RCC 7860 (cell line): ENCODE results near the gene CAMP.
"Not testable (repeated sequence)": the region's sequence is repeated elsewhere in the genome, so short reads cannot be mapped to it uniquely, and the experiment has no call there.

Source experiments
- DNase-seq: peaks from one replicate; pipeline ENCODE4 v3.0.0-alpha.2; 2015; ENCODE audit warnings: low spot score
- FAIRE-seq: peaks from 2 replicates; lab custom pipeline; 2012; peaks lifted over from hg19 to GRCh38; lab: Jason Lieb, UNC

CAMP gene, protein sequence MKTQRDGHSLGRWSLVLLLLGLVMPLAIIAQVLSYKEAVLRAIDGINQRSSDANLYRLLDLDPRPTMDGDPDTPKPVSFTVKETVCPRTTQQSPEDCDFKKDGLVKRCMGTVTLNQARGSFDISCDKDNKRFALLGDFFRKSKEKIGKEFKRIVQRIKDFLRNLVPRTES

GRCh38 chr3:48222616-48223513, at the start of gene CAMP:
TSS of gene CAMP (plus strand) at chr3:48223495. CDS start at chr3:48223512, 17 bp downstream.
- DNase-seq (no peak), FAIRE-seq (no peak)

DNA sequence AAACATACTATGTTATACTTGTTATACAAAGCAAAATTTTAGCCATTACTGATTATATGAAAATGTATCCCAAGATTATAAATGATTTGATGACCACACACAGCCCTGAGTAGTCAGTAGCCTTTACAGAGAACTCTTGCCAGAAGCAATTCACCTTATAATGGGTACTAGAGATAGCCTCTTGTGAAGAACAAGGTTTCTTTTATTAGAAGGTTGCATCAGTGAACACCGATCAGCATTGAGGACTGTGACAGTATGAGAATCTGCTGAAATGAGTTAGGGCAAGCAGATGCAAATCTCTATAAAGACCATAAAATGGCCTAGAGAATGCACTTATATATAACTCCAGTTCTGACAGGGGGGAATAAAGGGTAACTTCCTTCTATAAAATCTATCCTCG, 45.2 kb upstream of the CAMP start:
- FAIRE-seq (no peak), DNase-seq (no peak)

- no peak for DNase-seq
- FAIRE-seq = no peak
Measured at GRCh38 chr3:48180021-48180420, 43.3 kb upstream of the CAMP start.

DNA sequence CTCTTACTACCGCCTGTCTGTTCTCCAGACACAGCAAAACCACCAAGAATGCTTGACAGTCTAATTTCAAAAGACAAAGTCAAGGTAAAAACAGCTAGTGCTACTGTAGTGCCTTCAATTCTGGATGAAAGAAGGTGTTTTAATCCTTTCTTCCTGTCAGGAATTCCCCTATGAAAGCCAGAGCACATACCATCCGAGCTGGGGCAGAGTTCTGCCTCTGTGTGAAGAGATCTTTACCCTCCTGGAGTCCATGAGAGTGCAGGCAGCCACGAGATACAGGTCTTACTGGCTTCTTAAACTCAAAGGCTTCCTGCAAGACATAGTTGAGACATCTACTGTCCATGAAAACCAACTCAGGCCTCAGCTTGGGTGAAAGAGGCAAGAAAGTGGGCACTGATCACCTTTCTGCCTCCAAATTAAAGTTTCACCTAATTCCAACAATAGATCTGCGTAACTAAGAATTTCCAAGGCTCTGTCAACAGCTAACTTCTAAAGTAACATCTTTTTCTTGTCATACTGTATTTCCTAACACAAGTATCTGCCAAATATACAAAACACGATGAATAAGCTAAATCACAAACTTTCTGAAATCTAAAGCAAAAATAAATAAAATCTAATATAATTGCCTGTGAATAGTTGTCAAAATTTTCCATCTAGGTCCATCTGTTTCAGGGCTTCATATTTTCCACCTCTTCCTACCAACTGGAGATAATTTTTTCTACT, 42.6 kb upstream of the CAMP start:
- DNase-seq = no peak
- no peak for FAIRE-seq

DNA sequence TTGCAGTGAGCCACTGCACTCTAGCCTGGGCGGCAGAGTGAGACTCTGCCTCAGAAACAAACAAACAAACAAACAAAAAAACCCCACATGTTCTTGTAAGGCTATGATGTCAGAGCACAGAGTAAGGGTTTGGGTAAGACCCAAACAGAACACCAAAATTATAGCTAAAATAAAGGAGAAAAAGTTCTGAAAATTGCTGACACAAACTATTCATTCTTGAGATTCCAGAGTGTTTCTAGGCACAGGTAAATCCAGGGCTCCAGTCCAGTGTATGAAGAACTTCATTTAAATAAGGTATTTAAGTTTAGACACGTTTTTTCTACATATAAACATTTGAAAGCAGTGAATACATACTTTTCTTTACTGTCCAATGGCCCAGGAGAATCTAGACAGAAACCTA, 39.0 kb upstream of the CAMP start:
- FAIRE-seq (no peak), DNase-seq (no peak)

- FAIRE-seq (no peak), DNase-seq (no peak)
Measured at GRCh38 chr3:48185129-48185528, 38.2 kb upstream of the CAMP start.

GRCh38 chr3:48186631-48187300, 36.5 kb upstream of the CAMP start:
- DNase-seq (no peak), FAIRE-seq (no peak)

- no peak for DNase-seq
- FAIRE-seq = no peak
Measured at GRCh38 chr3:48187301-48187578, 36.1 kb upstream of the CAMP start.

DNA sequence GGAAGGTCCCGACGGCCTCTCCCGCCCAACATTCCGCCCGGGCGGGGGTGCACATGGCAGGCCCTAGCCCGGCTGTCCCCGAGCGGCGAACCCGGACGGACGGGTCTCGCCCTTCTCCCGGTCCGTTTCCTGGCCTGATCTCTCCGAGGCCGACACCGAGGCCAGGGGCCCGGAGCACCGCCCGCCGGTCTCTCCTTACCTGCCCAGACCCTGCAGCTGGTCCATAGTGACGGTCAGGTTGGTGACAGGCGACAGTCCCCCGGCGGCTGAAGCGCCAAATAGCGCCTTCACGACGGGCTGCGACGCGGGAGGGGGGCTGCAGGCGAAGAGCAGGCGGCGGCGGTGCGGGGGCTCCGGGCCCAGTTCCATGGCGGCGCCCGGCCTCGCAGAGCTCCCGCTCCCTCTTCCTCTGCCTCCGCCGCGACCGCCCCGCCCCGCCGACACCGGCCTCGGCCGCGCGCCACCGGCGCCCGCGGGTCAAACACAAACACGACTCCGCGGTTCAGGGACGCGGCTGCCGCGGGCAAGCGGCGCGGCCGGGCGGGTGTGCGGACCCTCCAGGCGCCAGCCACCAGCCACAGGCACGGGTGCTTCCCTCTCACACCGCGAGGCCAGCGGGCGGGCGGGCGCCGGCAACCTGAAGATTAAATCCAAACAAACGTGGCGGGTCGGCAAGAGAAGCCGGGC, 35.6 kb upstream of the CAMP start:
- DNase-seq = no peak
- no peak for FAIRE-seq

- FAIRE-seq (peak; percentile 91), DNase-seq (peak; percentile 98)
Measured at GRCh38 chr3:48188266-48189201, 34.8 kb upstream of the CAMP start, which contains the start of gene CDC25A. TSS of gene CDC25A (minus strand) at chr3:48188417. CDS start at chr3:48187947, 470 bp downstream.

- no peak for DNase-seq
- FAIRE-seq = no peak
Measured at GRCh38 chr3:48189321-48189720, 34.0 kb upstream of the CAMP start.

DNA sequence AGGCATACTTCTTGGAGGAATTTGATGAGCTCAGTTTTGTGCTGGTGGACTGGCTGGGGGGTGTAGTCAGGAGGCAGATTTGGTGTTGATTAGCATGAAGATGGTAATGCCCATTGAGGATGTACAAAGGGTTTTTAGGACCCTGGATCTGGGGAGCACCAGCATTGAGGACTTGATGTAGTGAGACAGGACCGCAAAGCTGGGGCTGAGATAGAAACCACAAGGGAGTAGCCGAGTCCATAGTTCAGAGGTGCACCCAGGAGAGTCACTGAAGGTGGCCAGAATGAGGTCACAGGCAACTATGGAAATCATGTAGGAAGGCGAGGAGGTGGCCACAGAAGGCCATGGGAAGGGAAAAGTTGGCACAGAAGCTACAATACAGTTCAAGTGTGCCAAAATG, 32.4 kb upstream of the CAMP start:
- no peak for FAIRE-seq
- DNase-seq = no peak

GRCh38 chr3:48194446-48195071, 28.7 kb upstream of the CAMP start:
- DNase-seq = no peak
- FAIRE-seq = no peak

DNA sequence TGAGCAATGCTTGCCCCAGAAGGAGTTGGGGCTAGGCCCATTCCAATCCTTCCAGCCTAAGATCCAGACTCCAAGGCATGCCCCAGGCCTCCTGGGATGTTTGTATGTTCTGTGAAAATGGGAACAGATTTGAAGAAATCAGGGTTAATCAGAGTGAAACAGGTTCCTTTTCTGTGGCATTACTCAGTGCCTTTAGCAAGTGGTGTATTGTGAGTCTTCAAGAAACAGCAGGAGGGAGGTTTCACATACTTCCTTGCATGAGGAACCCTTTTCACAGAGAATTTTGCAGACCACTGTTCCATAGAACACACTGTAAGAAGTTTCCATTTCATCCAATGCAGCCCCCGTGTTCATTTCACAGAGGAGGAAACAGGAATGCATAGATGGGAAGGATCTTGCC, 26.7 kb upstream of the CAMP start:
- FAIRE-seq = no peak
- no peak for DNase-seq

DNA sequence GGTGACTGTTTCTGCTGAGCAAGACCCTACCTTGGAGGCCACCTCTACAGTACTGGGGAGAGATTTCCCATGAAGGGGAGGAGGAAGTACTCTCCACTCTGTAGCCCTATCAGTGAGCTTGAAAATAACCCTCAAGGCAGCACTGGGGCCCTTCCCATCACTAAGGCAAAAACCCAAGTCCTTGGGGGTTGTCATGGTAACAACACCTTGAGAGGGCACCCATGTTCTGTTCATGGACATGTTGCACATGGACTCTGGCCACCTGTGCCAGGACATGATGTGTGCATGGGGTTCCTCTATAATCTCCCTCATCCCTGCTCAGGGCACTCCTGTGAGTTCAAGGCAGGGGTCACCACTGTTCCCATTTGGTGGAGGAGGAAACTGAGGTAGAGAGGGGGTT, 24.2 kb upstream of the CAMP start:
- DNase-seq (no peak), FAIRE-seq (no peak)

GRCh38 chr3:48202632-48203031, 20.7 kb upstream of the CAMP start:
- FAIRE-seq (no peak), DNase-seq (no peak)

- DNase-seq = no peak
- no peak for FAIRE-seq
Measured at GRCh38 chr3:48208076-48208475, 15.2 kb upstream of the CAMP start.

DNA sequence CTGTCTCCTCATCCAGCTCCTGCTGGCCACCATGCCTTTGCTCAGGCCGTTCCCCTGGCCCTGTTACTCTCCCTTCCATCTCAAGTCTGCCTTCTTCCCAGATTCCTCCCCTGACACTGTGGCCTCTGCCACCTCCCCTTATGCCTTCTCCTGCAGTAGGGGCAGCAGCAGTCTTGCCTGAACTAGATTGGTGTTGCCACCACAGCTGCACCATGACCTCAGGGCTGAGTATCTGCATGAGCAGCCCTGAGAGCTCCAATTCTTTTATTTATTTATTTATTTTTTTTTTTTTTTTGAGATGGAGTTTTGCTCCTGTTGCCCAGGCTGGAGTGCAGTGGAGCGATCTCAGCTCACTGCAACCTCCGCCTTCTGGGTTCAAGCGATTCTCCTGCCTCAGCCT, 13.8 kb upstream of the CAMP start:
- no peak for DNase-seq
- FAIRE-seq = no peak

- DNase-seq, FAIRE-seq: not testable (repeated sequence)
Measured at GRCh38 chr3:48210534-48210933, 12.8 kb upstream of the CAMP start.
